ENCODE results near the gene NRDE2.

Gene NRDE2

GRCh38 chr14:90296641-90297040, 35.1 kb downstream of the NRDE2 start:
- DNase-seq: no peak

- DNase-seq: peak; percentile 90
These were observed 35.7 kb downstream of the NRDE2 start for GRCh38 chr14:90295870-90296516.

DNA sequence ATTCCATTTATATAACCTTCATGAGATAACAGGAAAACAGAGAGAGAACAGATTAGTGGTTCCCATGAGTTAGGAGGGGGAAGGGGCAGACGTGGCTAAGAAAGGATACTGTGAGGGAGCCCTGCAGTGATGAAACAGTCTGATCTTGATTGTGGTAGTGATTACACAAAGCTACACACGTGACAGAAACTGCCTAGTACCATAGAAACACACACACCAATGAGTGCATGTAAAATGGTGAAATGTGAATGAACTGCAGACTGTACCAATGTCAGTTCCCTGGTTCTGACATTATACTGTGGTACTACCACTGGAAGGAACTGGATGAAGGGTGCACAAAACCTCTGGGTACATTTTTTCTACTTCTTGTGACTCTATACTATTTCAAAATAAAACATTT, 36.9 kb downstream of the NRDE2 start:
- DNase-seq: peak; percentile 94

GRCh38 chr14:90293766-90294730, 37.7 kb downstream of the NRDE2 start:
- no peak for DNase-seq

- DNase-seq: no peak
These were observed 40.0 kb downstream of the NRDE2 start for GRCh38 chr14:90291699-90292098.

- DNase-seq: no peak
These were observed 41.3 kb downstream of the NRDE2 start for GRCh38 chr14:90290337-90291011.

GRCh38 chr14:90288651-90289355, 42.9 kb downstream of the NRDE2 start:
- no peak for DNase-seq

DNA sequence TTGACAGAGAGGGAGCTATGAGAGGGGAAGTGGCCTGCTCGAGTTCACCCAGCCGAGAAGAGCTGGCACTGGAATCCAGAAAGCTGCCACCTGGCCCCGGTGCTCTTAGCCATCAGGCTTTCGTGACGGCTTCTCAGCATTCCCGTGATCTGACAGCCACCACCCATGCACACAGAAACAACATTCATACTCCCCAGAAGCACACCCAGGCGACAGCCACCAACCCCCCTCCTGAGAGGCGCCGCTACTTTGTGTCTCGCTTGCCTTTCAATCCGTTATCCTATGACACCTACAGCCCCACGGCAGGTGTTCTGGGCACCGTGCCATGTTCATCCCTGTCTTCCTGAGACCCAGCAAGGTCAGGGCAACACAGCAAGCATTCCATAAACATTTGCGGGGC, 44.0 kb downstream of the NRDE2 start:
- no peak for DNase-seq

DNA sequence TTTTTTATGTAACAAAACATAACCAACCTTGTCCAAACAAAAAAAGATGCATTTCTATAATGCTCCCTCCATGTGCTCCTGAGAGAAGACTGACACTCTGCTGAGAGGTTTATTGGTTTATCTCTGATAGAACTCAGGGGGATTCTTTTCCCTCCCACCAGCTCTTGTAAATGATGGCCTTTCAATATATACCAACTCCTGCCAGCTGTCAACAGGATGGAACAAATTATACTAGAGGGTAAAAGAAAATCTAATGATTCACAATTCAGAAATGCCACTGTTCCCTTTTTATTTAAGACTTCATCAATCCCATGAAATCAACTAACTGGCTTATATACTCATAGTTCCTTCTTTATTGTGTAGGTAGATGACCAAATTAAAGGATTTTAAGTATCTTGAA, 50.0 kb downstream of the NRDE2 start:
- no peak for DNase-seq

GRCh38 chr14:90281261-90281660, 50.5 kb downstream of the NRDE2 start:
- no peak for DNase-seq

DNA sequence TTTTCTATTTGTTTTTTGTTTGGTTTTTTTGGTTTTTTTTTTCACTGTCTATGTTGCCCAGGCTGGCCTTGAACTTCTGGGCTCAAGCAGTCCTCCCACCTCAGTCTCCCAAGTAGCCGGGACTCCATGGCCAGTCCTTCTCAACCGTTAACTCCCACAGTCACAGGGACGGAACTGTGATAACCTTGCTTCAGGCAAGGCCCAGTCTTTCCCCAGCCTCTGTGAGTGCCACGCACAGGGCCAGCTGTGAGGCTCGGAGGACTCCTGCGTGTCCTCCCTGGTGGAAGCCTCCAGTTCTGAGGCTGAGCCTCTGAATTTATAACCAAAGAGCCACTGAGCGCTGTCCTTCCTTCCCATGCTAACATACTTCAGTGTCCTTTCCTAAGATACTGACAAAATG, 51.6 kb downstream of the NRDE2 start:
- DNase-seq: no peak

DNA sequence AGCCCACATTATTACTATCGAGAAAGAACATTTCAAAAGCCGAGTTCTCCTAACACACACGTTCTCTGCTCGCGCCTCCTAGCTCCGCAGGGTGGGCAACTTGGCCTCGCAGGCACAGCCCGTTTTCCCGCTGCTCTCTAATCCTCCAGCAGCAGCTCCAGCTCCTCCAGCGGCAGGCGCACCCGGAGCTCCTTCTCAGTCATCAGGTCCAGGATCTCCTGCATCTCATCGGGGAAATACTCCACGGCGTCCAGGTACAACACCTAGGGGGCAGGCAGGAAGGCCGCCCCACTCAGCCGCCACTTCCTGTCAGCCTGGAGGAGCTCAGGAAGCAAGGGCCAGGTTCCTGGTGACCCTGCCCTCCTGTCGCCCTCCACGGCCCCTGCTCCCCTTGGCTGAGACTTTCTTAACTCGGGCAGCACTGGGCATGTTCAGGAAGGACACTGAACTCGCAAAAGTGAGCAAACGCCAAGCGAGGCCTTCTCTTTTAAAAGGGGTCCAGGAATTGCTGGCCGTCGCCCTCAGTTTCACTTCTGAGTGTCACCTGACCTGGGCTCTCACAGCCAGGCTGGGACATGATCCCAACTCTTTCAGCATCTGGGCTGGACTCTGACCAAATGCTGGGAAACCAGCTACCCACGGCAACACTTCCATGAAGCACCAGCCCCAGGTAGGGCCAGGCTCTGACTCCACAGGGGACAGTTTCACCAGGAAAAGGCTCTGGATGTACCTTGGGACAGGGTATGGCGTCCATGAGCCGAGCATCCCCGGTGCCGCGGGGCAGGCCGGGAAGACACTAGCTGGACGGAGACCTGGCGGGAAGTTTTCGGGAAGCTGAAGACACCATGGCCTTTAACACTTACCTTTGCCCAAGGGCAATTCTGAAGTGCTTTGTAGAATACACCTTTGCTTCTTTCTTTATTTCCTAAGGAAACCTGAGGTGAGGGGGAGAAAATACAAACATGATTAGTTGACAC, 53.3 kb downstream of the NRDE2 start:
- no peak for DNase-seq

GRCh38 chr14:90277581-90278198, 54.1 kb downstream of the NRDE2 start:
- DNase-seq: no peak

GRCh38 chr14:90276646-90277367, 54.9 kb downstream of the NRDE2 start:
- peak; percentile 40 for DNase-seq

DNA sequence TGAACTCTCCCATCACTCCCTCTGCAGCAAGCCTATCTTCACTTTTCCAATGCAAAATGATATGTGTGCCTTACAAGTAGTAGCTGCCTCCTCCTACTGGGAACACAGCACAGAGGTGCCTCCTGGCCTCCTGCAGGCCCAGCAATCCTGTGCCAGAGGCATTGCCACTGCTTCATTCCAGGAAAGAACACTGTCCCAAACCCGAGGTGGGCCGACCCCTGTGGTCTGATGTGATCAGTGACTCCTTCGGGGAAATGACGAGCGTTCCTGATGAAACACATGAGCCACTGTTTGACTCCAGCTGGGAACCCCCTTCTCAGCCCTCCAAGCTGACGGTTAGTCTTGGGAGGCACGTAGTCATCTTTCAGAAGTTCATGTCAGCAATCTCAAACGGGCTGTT, 55.9 kb downstream of the NRDE2 start:
- DNase-seq: no peak

GRCh38 chr14:90275458-90275814, 56.3 kb downstream of the NRDE2 start:
- no peak for DNase-seq

GRCh38 chr14:90274808-90275457, 56.8 kb downstream of the NRDE2 start:
- peak; percentile 16 for DNase-seq

DNA sequence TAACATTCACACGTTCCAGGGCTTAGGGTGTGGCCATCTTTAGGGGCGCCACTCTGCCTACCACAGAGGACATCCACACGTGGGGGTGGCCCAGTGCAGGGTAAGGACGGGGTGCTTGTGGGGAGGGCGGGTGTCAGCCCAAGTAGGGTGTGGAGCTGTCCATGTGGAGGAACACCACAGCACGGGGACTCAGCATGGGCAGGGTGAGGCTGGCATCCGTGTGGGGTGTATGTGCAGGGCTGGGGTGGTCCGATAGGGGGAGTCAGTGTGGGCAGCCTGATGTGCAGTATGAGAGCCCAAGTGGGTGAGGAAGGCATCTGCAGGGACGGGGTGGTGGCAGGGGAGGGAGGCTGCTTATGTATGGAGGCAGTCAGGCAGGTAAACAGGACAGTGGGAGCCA, 57.7 kb downstream of the NRDE2 start:
- DNase-seq: no peak

GRCh38 chr14:90273532-90273931, 58.2 kb downstream of the NRDE2 start:
- no peak for DNase-seq

DNA sequence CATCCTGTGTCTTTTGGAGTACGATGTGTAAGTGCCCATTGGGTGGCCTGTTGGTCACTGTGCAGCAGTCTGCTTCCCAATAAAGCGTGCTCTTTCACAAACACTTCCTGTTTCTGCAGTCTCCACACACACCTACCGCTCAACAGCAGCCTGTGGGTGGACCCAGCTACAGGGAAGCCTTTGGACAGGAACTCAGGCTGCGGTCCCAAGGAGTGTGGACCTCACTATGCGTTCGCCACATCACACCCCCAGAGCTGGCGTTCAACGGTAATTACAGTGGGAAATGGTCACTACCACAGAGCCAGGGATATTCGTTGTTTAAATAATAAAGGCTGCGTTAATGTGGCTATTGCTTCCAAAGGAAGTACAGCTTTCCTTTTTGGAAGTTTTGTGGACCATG, 59.2 kb downstream of the NRDE2 start:
- peak; percentile 44 for DNase-seq
